HEK293 (cell line): ENCODE results near the gene STUM.
A peak's percentile ranks its signal among the peaks of the same experiment; 100 is the strongest.

Source experiments
- CTCF ChIA-PET: fragments of 350-600 bp; formaldehyde crosslinking; extraction: SDS; loops from one replicate; lab custom pipeline; 2021; ENCODE audit warnings: antibody characterized with exemption; lab: Yijun Ruan, JAX
- POLR2A ChIA-PET: fragments of 300-600 bp; formaldehyde crosslinking; extraction: SDS; loops from one replicate; lab custom pipeline; 2020; ENCODE audit warnings: antibody characterized with exemption, inconsistent platforms; lab: Yijun Ruan, JAX
- H3K27ac ChIP-seq: fragments of 200-500 bp; sonication (Bioruptor generic); 2 replicates; pipeline ENCODE4 v1.5.1; 2014; ENCODE audit warnings: low read depth, low read length, control low read depth, inconsistent platforms; ENCODE audit errors: extremely low read depth
- H3K36me3 ChIP-seq, 2 experiments: fragments of 200-500 bp in 1 of 2; sonication (Bioruptor generic) in 1 of 2; 1 replicate in 1 of 2; 2 replicates in 1 of 2; pipeline ENCODE4 v1.5.1; 2014 to 2017; ENCODE audit warnings: inconsistent platforms in 2 of 2, low read length in 2 of 2; ENCODE audit not compliant: control insufficient read depth in 2 of 2, insufficient read depth in 1 of 2
- H3K4me1 ChIP-seq: fragments of 200-500 bp; sonication (Bioruptor generic); 2 replicates; pipeline ENCODE4 v1.5.1; 2014; ENCODE audit warnings: mild to moderate bottlenecking, low read length, inconsistent platforms; ENCODE audit not compliant: control insufficient read depth, insufficient read depth
- H3K4me3 ChIP-seq: 2 replicates; pipeline ENCODE4 v1.5.1; 2011; ENCODE audit warnings: low read depth, mild to moderate bottlenecking, control low read depth, low read length, moderate library complexity
- H3K9me3 ChIP-seq: fragments of 200-500 bp; sonication (Bioruptor generic); 2 replicates; pipeline ENCODE4 v1.5.1; 2014; ENCODE audit warnings: low read depth, low read length, inconsistent platforms; ENCODE audit not compliant: control insufficient read depth, insufficient read depth
- EGR2 ChIP-seq: fragments of 450-650 bp; formaldehyde crosslinking; IDR thresholded peaks from 2 replicates; pipeline ENCODE4 v1.5.1; 2016; ENCODE audit warnings: low read depth, missing biosample characterization, missing genetic modification characterization
- GLI2 ChIP-seq: fragments of 450-650 bp; formaldehyde crosslinking; IDR thresholded peaks from 2 replicates; pipeline ENCODE4; 2017; ENCODE audit warnings: missing biosample characterization, missing genetic modification characterization, low read depth, borderline replicate concordance
- GLI4 ChIP-seq: fragments of 450-650 bp; formaldehyde crosslinking; IDR thresholded peaks from 2 replicates; pipeline ENCODE4 v1.5.1; 2016; ENCODE audit warnings: missing biosample characterization, missing genetic modification characterization
- KLF16 ChIP-seq: fragments of 450-650 bp; formaldehyde crosslinking; IDR thresholded peaks from 2 replicates; pipeline ENCODE4 v1.5.1; 2017; ENCODE audit warnings: missing biosample characterization, missing genetic modification characterization
- MYNN ChIP-seq: fragments of 450-650 bp; formaldehyde crosslinking; IDR thresholded peaks from 2 replicates; pipeline ENCODE4 v1.5.1; 2016; ENCODE audit warnings: missing biosample characterization, missing genetic modification characterization, borderline replicate concordance
- REPIN1 ChIP-seq: fragments of 450-650 bp; formaldehyde crosslinking; IDR thresholded peaks from 2 replicates; pipeline ENCODE4 v1.5.1; 2017; ENCODE audit warnings: missing biosample characterization, missing genetic modification characterization, low read depth
- YY2 ChIP-seq: fragments of 450-650 bp; formaldehyde crosslinking; IDR thresholded peaks from 2 replicates; pipeline ENCODE4 v1.5.1; 2016; ENCODE audit warnings: missing biosample characterization, missing genetic modification characterization
- ZBTB17 ChIP-seq: fragments of 450-650 bp; formaldehyde crosslinking; IDR thresholded peaks from 2 replicates; pipeline ENCODE4 v1.5.1; 2016; ENCODE audit warnings: missing biosample characterization, missing genetic modification characterization
- ZFHX2 ChIP-seq: fragments of 450-650 bp; formaldehyde crosslinking; conservative IDR thresholded peaks from 2 replicates; pipeline ENCODE4 v1.5.1; 2016; ENCODE audit warnings: missing biosample characterization, missing genetic modification characterization
- ZIC2 ChIP-seq: fragments of 450-650 bp; formaldehyde crosslinking; IDR thresholded peaks from 2 replicates; pipeline ENCODE4 v1.5.1; 2016; ENCODE audit warnings: missing biosample characterization, missing genetic modification characterization
- ZNF354C ChIP-seq: fragments of 450-650 bp; formaldehyde crosslinking; IDR thresholded peaks from 2 replicates; pipeline ENCODE4 v1.5.1; 2016; ENCODE audit warnings: missing biosample characterization, missing genetic modification characterization, low read depth, borderline replicate concordance
- ZNF510 ChIP-seq: fragments of 450-650 bp; formaldehyde crosslinking; IDR thresholded peaks from 2 replicates; pipeline ENCODE4 v1.5.1; 2018; ENCODE audit warnings: mild to moderate bottlenecking, missing genetic modification characterization, missing biosample characterization; ENCODE audit not compliant: insufficient replicate concordance
- ZNF521 ChIP-seq: fragments of 450-650 bp; formaldehyde crosslinking; IDR thresholded peaks from 2 replicates; pipeline ENCODE4 v1.5.1; 2017; ENCODE audit warnings: missing biosample characterization, mild to moderate bottlenecking, missing genetic modification characterization
- ZNF621 ChIP-seq: fragments of 450-650 bp; formaldehyde crosslinking; IDR thresholded peaks from 2 replicates; pipeline ENCODE4 v1.5.1; 2017; ENCODE audit warnings: missing biosample characterization, missing genetic modification characterization
- ZNF626 ChIP-seq: fragments of 450-650 bp; sonication (Bioruptor Pico); formaldehyde crosslinking; IDR thresholded peaks from 2 replicates; pipeline ENCODE4 v1.5.1; 2018; ENCODE audit warnings: missing biosample characterization, missing genetic modification characterization, inconsistent platforms
- ZNF664 ChIP-seq: fragments of 450-650 bp; formaldehyde crosslinking; IDR thresholded peaks from 2 replicates; pipeline ENCODE4 v1.5.1; 2016; ENCODE audit warnings: missing biosample characterization, missing genetic modification characterization
- ZSCAN23 ChIP-seq: fragments of 450-650 bp; formaldehyde crosslinking; IDR thresholded peaks from 2 replicates; pipeline ENCODE4 v1.5.1; 2016; ENCODE audit warnings: missing biosample characterization, missing genetic modification characterization
- TF ChIP-seq, protein P1 (sequence below): fragments of 450-650 bp; formaldehyde crosslinking; IDR thresholded peaks from 2 replicates; pipeline ENCODE4 v1.5.1; 2016; ENCODE audit warnings: missing biosample characterization, missing genetic modification characterization
- TF ChIP-seq, protein P2 (sequence below): fragments of 450-650 bp; formaldehyde crosslinking; IDR thresholded peaks from 2 replicates; pipeline ENCODE4 v1.5.1; 2016; ENCODE audit warnings: missing biosample characterization, missing genetic modification characterization

STUM gene

DNA sequence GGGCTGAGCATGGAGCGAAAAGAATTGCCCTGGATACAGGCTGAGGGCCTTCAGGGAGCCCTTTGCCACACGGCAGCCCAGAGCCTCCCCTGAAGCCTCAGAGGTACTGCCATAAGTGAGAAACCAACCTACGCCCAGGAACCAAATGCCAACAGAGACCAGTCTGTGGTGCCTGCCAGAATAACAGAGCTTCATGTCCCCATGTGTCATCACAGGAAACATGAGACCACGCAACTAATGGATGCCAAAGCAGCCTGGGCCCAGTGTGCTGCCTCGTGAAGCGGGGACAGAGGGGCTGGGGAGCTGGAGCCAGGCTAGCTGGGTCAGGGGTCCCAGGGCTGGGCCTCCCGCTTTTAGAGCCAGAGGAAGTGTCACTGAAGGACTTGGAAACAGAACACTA, 18.7 kb upstream of the STUM start (continued):
- no peak for TF ChIP-seq GLI4 (tag by site-specific recombination)
- TF ChIP-seq ZNF354C (tag by site-specific recombination) = no peak
- no peak for TF ChIP-seq ZNF621
- TF ChIP-seq, protein P1, sequence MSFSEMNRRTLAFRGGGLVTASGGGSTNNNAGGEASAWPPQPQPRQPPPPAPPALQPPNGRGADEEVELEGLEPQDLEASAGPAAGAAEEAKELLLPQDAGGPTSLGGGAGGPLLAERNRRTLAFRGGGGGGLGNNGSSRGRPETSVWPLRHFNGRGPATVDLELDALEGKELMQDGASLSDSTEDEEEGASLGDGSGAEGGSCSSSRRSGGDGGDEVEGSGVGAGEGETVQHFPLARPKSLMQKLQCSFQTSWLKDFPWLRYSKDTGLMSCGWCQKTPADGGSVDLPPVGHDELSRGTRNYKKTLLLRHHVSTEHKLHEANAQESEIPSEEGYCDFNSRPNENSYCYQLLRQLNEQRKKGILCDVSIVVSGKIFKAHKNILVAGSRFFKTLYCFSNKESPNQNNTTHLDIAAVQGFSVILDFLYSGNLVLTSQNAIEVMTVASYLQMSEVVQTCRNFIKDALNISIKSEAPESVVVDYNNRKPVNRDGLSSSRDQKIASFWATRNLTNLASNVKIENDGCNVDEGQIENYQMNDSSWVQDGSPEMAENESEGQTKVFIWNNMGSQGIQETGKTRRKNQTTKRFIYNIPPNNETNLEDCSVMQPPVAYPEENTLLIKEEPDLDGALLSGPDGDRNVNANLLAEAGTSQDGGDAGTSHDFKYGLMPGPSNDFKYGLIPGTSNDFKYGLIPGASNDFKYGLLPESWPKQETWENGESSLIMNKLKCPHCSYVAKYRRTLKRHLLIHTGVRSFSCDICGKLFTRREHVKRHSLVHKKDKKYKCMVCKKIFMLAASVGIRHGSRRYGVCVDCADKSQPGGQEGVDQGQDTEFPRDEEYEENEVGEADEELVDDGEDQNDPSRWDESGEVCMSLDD (tag by site-specific recombination) = no peak

DNA sequence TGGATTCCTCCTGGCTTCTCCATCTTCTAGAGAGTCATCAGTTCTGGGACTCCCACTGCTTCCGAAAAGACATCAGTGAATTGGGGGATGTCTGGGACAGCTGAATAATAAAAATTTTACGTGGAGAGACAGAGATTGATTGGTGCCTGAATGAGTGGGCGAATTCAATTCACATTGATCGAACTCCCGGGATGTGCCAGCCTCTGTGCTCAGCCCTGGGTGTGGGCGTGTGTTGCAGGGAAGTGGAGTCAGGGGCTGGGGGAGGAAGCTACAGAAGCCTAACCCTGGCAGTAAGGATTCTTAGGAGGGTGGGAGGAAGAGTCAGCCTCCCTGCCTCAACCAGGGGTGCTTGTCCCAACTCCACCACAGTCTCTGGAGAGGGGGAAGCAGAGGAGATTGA, 18.0 kb upstream of the STUM start:
- H3K4me3 ChIP-seq = no peak overlapping the region
- H3K9me3 ChIP-seq = no peaks in the 10 kb centered on the region
- TF ChIP-seq EGR2 (tag by site-specific recombination) = peak; percentile 85
- TF ChIP-seq REPIN1 (tag by site-specific recombination) = no peak
- TF ChIP-seq ZFHX2 (tag by site-specific recombination) = peak; percentile 75
- H3K27ac ChIP-seq = no peak overlapping the region
- H3K4me1 ChIP-seq = no peaks in the 10 kb centered on the region
- H3K36me3 ChIP-seq = no peaks in the 10 kb centered on the region
- ChIA-PET POLR2A (no interaction called here), CTCF (interaction anchor here (0.6 to 1.5 kb wide), 5 partner anchors 24 to 549 kb away, joined by 3 to 4 read pairs (median 3); no protein-coding TSS in a partner anchor)

DNA sequence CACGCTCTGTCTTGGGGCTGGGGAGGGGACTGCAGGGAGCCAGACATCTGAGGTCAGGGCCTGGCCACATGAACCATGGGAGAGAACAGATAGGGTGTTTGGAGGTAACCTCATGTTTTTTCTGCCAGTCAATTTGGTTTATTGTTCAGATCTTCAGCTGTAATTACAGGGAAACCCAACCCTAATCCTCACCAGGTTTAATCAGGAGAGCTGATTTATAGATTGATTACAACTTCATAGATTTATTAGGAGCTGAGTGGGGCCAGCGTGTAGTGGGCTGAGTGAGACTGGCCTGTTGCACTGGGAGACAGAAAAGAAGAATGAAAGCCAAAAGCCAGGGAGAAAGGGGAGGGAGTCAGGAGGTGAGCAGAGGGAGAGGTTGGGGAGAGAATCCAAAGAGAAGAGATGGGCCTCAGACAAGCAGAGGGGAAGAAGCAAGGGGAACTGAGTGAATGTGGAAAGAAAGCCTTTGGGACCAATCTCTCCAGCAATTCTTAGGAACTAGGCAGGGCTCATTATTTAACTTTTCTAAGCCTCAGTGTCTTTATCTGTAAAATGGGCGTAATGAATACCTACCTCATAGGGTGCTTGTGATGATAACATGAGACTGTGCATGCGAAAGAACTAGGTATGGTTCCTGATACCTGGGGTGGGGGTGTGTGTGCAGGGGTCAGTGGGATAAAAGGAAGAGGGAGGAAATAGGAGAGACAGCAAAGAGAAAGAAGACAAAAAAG, 17.0 kb upstream of the STUM start:
- no peaks in the 10 kb centered on the region for H3K4me1 ChIP-seq
- H3K27ac ChIP-seq = no peak overlapping the region
- TF ChIP-seq YY2 (tag by site-specific recombination) (no peak), MYNN (tag by site-specific recombination) (no peak), ZIC2 (tag by site-specific recombination) (no peak), ZSCAN23 (tag by site-specific recombination) (0 out of 2 replicates have a peak, but pooled peaks have one; percentile 47), ZBTB17 (tag by site-specific recombination) (peak; percentile 79), ZNF521 (tag by site-specific recombination) (no peak), GLI2 (tag by site-specific recombination) (no peak), ZNF626 (tag by site-specific recombination) (no peak), ZNF664 (tag by site-specific recombination) (0 out of 2 replicates have a peak, but pooled peaks have one; percentile 17), KLF16 (tag by site-specific recombination) (no peak), ZNF510 (tag by site-specific recombination) (no peak)
- TF ChIP-seq, protein P2, sequence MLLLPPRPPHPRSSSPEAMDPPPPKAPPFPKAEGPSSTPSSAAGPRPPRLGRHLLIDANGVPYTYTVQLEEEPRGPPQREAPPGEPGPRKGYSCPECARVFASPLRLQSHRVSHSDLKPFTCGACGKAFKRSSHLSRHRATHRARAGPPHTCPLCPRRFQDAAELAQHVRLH (tag by site-specific recombination) = peak; percentile 79; the same call in 1 of the 2 replicates
- TF ChIP-seq, all 188 proteins: peak for 4
- no peaks in the 10 kb centered on the region for H3K9me3 ChIP-seq
- H3K36me3 ChIP-seq = no peaks in the 10 kb centered on the region
- no peak overlapping the region for H3K4me3 ChIP-seq
- ChIA-PET CTCF (interaction anchor here (0.6 to 1.5 kb wide), 5 partner anchors 17 to 124 kb away, joined by 3 to 4 read pairs (median 3); partner anchors contain the start of genes PARP1 and STUM), POLR2A (no interaction called here)
